Lower leg skin (tissue), 4 donors: ENCODE measurements around the gene GTPBP6. TPM values are rescaled to one million over a fixed set of nuclear protein-coding genes. Genes with fewer than 3 reads are reported as not detected.
A peak's percentile ranks its signal among the peaks of the same experiment; 100 is the strongest.
"Not testable (repeated sequence)": the region's sequence is repeated elsewhere in the genome, so short reads cannot be mapped to it uniquely, and the experiment has no call there.

Source experiments
- DNase-seq, 2 donors: peaks; one replicate each; pipeline ENCODE4 v3.0.0-alpha.2; 2019; ENCODE audit warnings: low spot score in 2 of 2
- H3K4me3 ChIP-seq: fragments of 200-600 bp; sonication (generic); 2 replicates; pipeline ENCODE4 v1.5.1; 2017; ENCODE audit warnings: mild to moderate bottlenecking, low read depth; ENCODE audit not compliant: poor library complexity, severe bottlenecking
- CTCF ChIP-seq, 3 donors: fragments of 450-650 bp; IDR thresholded peaks; one replicate each; pipeline ENCODE4 v1.5.1; 2016; ENCODE audit warnings: antibody characterized with exemption in 3 of 3, mild to moderate bottlenecking in 3 of 3, moderate library complexity in 2 of 3
- POLR2A ChIP-seq, 2 donors: fragments of 450-650 bp; IDR thresholded peaks; one replicate each; pipeline ENCODE4 v1.6.1; 2016 to 2017; ENCODE audit warnings: antibody characterized with exemption in 2 of 2, mild to moderate bottlenecking in 1 of 2, moderate library complexity in 1 of 2
- WGBS, 2 donors: methylation state at CpG; one replicate each; pipeline ENCODE4 v1.1.5; 2018; 5-methylcytosine and 5-hydroxymethylcytosine counted together
- intact Hi-C: fragments of 100-400 bp; cut with DNase I; formaldehyde crosslinking; loops from one replicate; pipeline ENCODE4 v1.15.0; 2023; ENCODE audit warnings: low total_unique reads
- total RNA-seq, 4 donors: library from RNA; depleted of rRNA; stranded (reverse); fragments of >200 nt; gene quantifications; one replicate each; pipeline ENCODE4 v1.1.0, GENCODE V29; 2016

Gene GTPBP6
- total RNA-seq, 4 donors from 2014 or later: 35.9 to 53.4 (median 48.2) TPM

- TF ChIP-seq POLR2A (IDR thresholded peaks at IDR 0.05) (no peak), CTCF (IDR thresholded peaks at IDR 0.05) (no peak)
- no peak for DNase-seq
- intact Hi-C loops: no loop called here
- H3K4me3 ChIP-seq: no peak overlapping the region
- WGBS, 2 donors: 62 to 64% methylated on average over 14 to 15 of the region's 16 CpGs
These were observed 43.6 kb downstream of the GTPBP6 start for GRCh38 chrX:274904-275475.

GRCh38 chrX:270848-271367 is 47.7 kb downstream of the GTPBP6 start:
- intact Hi-C loops: no loop called here
- peak in 1 of 2 donors; percentile 83 for DNase-seq

GRCh38 chrX:267771-268261 is 50.8 kb downstream of the GTPBP6 start:
- DNase-seq: peak; percentile 13 to 72
- no peak for TF ChIP-seq POLR2A (IDR thresholded peaks at IDR 0.05)
- TF ChIP-seq CTCF (IDR thresholded peaks at IDR 0.05): no peak
- WGBS, 2 donors: 80 to 91% methylated on average over 26 to 27 of the region's 33 CpGs
- intact Hi-C loops: no loop called here
- no peak overlapping the region for H3K4me3 ChIP-seq

More at GRCh38 chrX:270848-271367, 47.7 kb downstream of the GTPBP6 start:
- no peak overlapping the region for H3K4me3 ChIP-seq
- TF ChIP-seq CTCF (IDR thresholded peaks at IDR 0.05): no peak
- TF ChIP-seq POLR2A (IDR thresholded peaks at IDR 0.05): no peak
- WGBS, 2 donors: 69 to 86% methylated on average over 17 to 19 of the region's 21 CpGs

GRCh38 chrX:265502-265901 is 53.1 kb downstream of the GTPBP6 start:
- peak in 1 of 2 donors; percentile 9 for DNase-seq
- 87% methylated on average over 8 of the region's 8 CpGs for WGBS, 2 donors
- TF ChIP-seq CTCF (IDR thresholded peaks at IDR 0.05): no peak
- no peak for TF ChIP-seq POLR2A (IDR thresholded peaks at IDR 0.05)
- intact Hi-C loops: no loop called here
- no peak overlapping the region for H3K4me3 ChIP-seq

- 76 to 77% methylated on average over 16 of the region's 16 CpGs for WGBS, 2 donors
These were observed 53.8 kb downstream of the GTPBP6 start for GRCh38 chrX:264634-265455.

GRCh38 chrX:264006-264405 is 54.6 kb downstream of the GTPBP6 start:
- DNase-seq: peak; percentile 7 to 79
- H3K4me3 ChIP-seq, intact Hi-C loops: not testable (repeated sequence)
- 88 to 92% methylated on average over 16 of the region's 16 CpGs for WGBS, 2 donors

More at GRCh38 chrX:264634-265455, 53.8 kb downstream of the GTPBP6 start:
- H3K4me3 ChIP-seq: no peak overlapping the region
- DNase-seq: peak; percentile 14 to 57
- TF ChIP-seq POLR2A (IDR thresholded peaks at IDR 0.05) (no peak), CTCF (IDR thresholded peaks at IDR 0.05) (no peak)
- intact Hi-C loops: no loop called here
